Psoas muscle (tissue), 8 donors: ENCODE data around the gene PRAC1. TPM values are rescaled to one million over a fixed set of nuclear protein-coding genes. Genes with fewer than 3 reads are reported as not detected.

Source experiments
- ATAC-seq, 4 donors: fragments of 200-7000 bp; cut with Tn5 transposase; one replicate each; pipeline ENCODE4 v1.9.1; 2020; ENCODE audit warnings: moderate library complexity in 3 of 4, mild to moderate bottlenecking in 2 of 4
- DNase-seq, 2 donors: peaks; one replicate each; pipeline ENCODE4 v3.0.0-alpha.2; 2020
- H3K27ac ChIP-seq: fragments of 200-600 bp; one replicate; pipeline ENCODE4 v1.8.0; 2022
- H3K27me3 ChIP-seq, 3 donors: fragments of 200-600 bp in 1 of 3; one replicate each; pipeline versions ENCODE4 v1.6.1 to v1.8.0; 2013 to 2022; ENCODE audit warnings: low read length in 2 of 3, mild to moderate bottlenecking in 2 of 3, moderate library complexity in 1 of 3; ENCODE audit not compliant: insufficient read depth in 3 of 3
- H3K36me3 ChIP-seq, 2 donors: fragments of 200-600 bp in 1 of 2; one replicate each; pipeline versions ENCODE4 v1.6.1 to v1.8.0; 2013 to 2022; ENCODE audit warnings: low read depth in 1 of 2, mild to moderate bottlenecking in 1 of 2, moderate library complexity in 1 of 2; ENCODE audit not compliant: insufficient read depth in 1 of 2
- H3K4me1 ChIP-seq: fragments of 200-600 bp; one replicate; pipeline ENCODE4 v1.8.0; 2022
- H3K4me3 ChIP-seq: fragments of 200-600 bp; one replicate; pipeline ENCODE4 v1.8.0; 2022; ENCODE audit warnings: mild to moderate bottlenecking
- H3K9me3 ChIP-seq: fragments of 200-600 bp; one replicate; pipeline ENCODE4 v1.8.0; 2022
- CTCF ChIP-seq: fragments of 200-600 bp; IDR thresholded peaks from one replicate; pipeline ENCODE4 v1.8.0; 2022; ENCODE audit warnings: antibody characterized with exemption
- WGBS, 3 donors: extraction: QIAGEN DNeasy Blood & Tissue Kit; methylation state at CpG; one replicate each; pipeline versions ENCODE4 v1.1.6 to v1.1.7; 2013; 5-methylcytosine and 5-hydroxymethylcytosine counted together
- intact Hi-C, 2 donors: fragments of 100-400 bp; cut with DNase I; formaldehyde crosslinking; loops; one replicate each; pipeline versions ENCODE4 v1.11.0 to v1.14.2; 2022
- polyA plus RNA-seq, 3 donors: library from polyadenylated mRNA; stranded (reverse); fragments of 200-250 nt; gene quantifications; one replicate each; pipeline ENCODE4 v1.2.3, GENCODE V29; 2013
- total RNA-seq, 4 donors: library from RNA; stranded (reverse); fragmentation: NEBNext Ultra II Directional in 2 of 4; extraction: Animal tissue kit (Norgen Biotek cat#: 25700) in 2 of 4; gene quantifications; one replicate each; pipeline versions ENCODE4 v1.2.1 to v1.2.4, GENCODE V29; 2021 to 2023
- donor health status: healthy with polysubstance abuse.
- donor health status: DM: no; HTN: no; CAD: no; lungs with moderate emphysema.
- donor health status: Bipolar disorder and iron deficiency.
- donor health status: healthy.
- donor health status: DM: yes; HTN: yes; CAD: no.
- donor health status: DM: no; HTN: no; CAD: no.
- donor health status: DM: no; HTN: no; CAD: no.
- donor health status: DM: yes; HTN: yes; CAD: no.

PRAC1 gene
- total and polyA plus RNA-seq, 7 donors: not detected

- Histone ChIP-seq H3K36me3 (no peaks in the 10 kb centered on the region), H3K27me3 (peaks cover under 1 to 81% (median 4%) of the 10 kb centered on the region in 3 donors), H3K4me3 (no peak overlapping the region), H3K27ac (no peak overlapping the region), H3K9me3 (no peaks in the 10 kb centered on the region), H3K4me1 (no peaks in the 10 kb centered on the region)
- no peak for DNase-seq
- ATAC-seq: no peak
- 61 to 90% (median 77%) methylated on average over 6 of the region's 6 CpGs for WGBS, 3 donors
- intact Hi-C loops: no loop called here
- TF ChIP-seq CTCF: no peak
These were observed 38.8 kb upstream of the PRAC1 start for GRCh38 chr17:48761114-48761513.

- WGBS, 3 donors: 37 to 41% (median 40%) methylated on average over 4 of the region's 4 CpGs
These were observed 38.1 kb upstream of the PRAC1 start for GRCh38 chr17:48760411-48760810.

GRCh38 chr17:48759288-48759687 is 37.0 kb upstream of the PRAC1 start:
- intact Hi-C loops: no loop called here
- Histone ChIP-seq H3K36me3 (no peaks in the 10 kb centered on the region), H3K27ac (no peak overlapping the region), H3K27me3 (peaks cover 4 to 84% (median 10%) of the 10 kb centered on the region in 3 donors), H3K4me1 (no peaks in the 10 kb centered on the region), H3K9me3 (no peaks in the 10 kb centered on the region), H3K4me3 (no peak overlapping the region)
- no peak for DNase-seq
- TF ChIP-seq CTCF: no peak
- no peak for ATAC-seq

More at GRCh38 chr17:48760411-48760810, 38.1 kb upstream of the PRAC1 start:
- Histone ChIP-seq H3K4me1 (no peaks in the 10 kb centered on the region), H3K4me3 (no peak overlapping the region), H3K27ac (no peak overlapping the region), H3K9me3 (no peaks in the 10 kb centered on the region), H3K36me3 (no peaks in the 10 kb centered on the region), H3K27me3 (peaks cover 2 to 81% (median 7%) of the 10 kb centered on the region in 3 donors)
- intact Hi-C loops: no loop called here
- TF ChIP-seq CTCF: no peak
- ATAC-seq (no peak), DNase-seq (no peak)

- Histone ChIP-seq H3K4me3 (no peak overlapping the region), H3K27me3 (peaks cover 4 to 89% (median 22%) of the 10 kb centered on the region in 3 donors)
- 26 to 32% (median 27%) methylated on average over 2 of the region's 2 CpGs for WGBS, 3 donors
These were observed 35.2 kb upstream of the PRAC1 start for GRCh38 chr17:48757524-48757961.

More at GRCh38 chr17:48757524-48757961, 35.2 kb upstream of the PRAC1 start:
- no peaks in the 10 kb centered on the region for H3K4me1 ChIP-seq
- DNase-seq: no peak
- ATAC-seq: no peak
- TF ChIP-seq CTCF: no peak
- H3K27ac ChIP-seq: no peak overlapping the region
- intact Hi-C loops: no loop called here
- H3K9me3 ChIP-seq: no peaks in the 10 kb centered on the region
- H3K36me3 ChIP-seq: no peaks in the 10 kb centered on the region
